Activated CD4-positive, alpha-beta T cell treated with anti-CD3 and anti-CD28 coated beads, Interleukin-2, Interleukin-6, amounts not matched to agents 100 ng/mL and 50 ng/mL, durations not matched to agents 16 hours and 8 hours (primary cell): ENCODE results near the gene PLS1.
"Not testable (repeated sequence)": the region's sequence is repeated elsewhere in the genome, so short reads cannot be mapped to it uniquely, and the experiment has no call there.

Source experiments
- DNase-seq: peaks from one replicate; pipeline ENCODE4 v3.0.0-alpha.2; 2020

Gene PLS1

GRCh38 chr3:142595951-142596725 is at the start of gene PLS1:
Gene PLS1 (plus strand): TSS chr3:142596393. CDS start chr3:142664238, 67,845 bp downstream.
- DNase-seq: peak; percentile 91

- no peak for DNase-seq
Measured at GRCh38 chr3:142549986-142550385, 46.2 kb upstream of the PLS1 start.

- not testable (repeated sequence) for DNase-seq
Measured at GRCh38 chr3:142552579-142552978, 43.6 kb upstream of the PLS1 start.

GRCh38 chr3:142553741-142554140 is 42.5 kb upstream of the PLS1 start:
- no peak for DNase-seq

GRCh38 chr3:142560118-142560517 is 36.1 kb upstream of the PLS1 start:
- DNase-seq: no peak

GRCh38 chr3:142563496-142563997 is 32.6 kb upstream of the PLS1 start:
- DNase-seq: peak; percentile 30

GRCh38 chr3:142566096-142566495 is 30.1 kb upstream of the PLS1 start:
- DNase-seq: no peak

- DNase-seq: no peak
Measured at GRCh38 chr3:142568393-142569017, 27.7 kb upstream of the PLS1 start.

GRCh38 chr3:142569422-142569821 is 26.8 kb upstream of the PLS1 start:
- DNase-seq: not testable (repeated sequence)

- not testable (repeated sequence) for DNase-seq
Measured at GRCh38 chr3:142574223-142574622, 22.0 kb upstream of the PLS1 start.

GRCh38 chr3:142574665-142575064 is 21.5 kb upstream of the PLS1 start:
- DNase-seq: no peak

GRCh38 chr3:142576792-142577191 is 19.4 kb upstream of the PLS1 start:
- no peak for DNase-seq

- DNase-seq: no peak
Measured at GRCh38 chr3:142577696-142578328, 18.4 kb upstream of the PLS1 start.

GRCh38 chr3:142578329-142579223 is 17.6 kb upstream of the PLS1 start, which contains the start of gene ATR:
Gene ATR (minus strand): TSS chr3:142578733. CDS start chr3:142578704, 29 bp downstream.
- peak; percentile 98 for DNase-seq

- DNase-seq: no peak
Measured at GRCh38 chr3:142580061-142580423, 16.2 kb upstream of the PLS1 start.

GRCh38 chr3:142581070-142581469 is 15.1 kb upstream of the PLS1 start:
- not testable (repeated sequence) for DNase-seq

- DNase-seq: peak; percentile 54
Measured at GRCh38 chr3:142586803-142587406, 9.3 kb upstream of the PLS1 start.

GRCh38 chr3:142588703-142589102 is 7.5 kb upstream of the PLS1 start:
- DNase-seq: no peak

- DNase-seq: not testable (repeated sequence)
Measured at GRCh38 chr3:142592268-142592667, 3.9 kb upstream of the PLS1 start.

- DNase-seq: no peak
Measured at GRCh38 chr3:142595141-142595540, 1.1 kb upstream of the PLS1 start.

GRCh38 chr3:142595581-142595950 is 627 bp upstream of the PLS1 start:
- DNase-seq: no peak

GRCh38 chr3:142596726-142597088 is 514 bp downstream of the PLS1 start:
- DNase-seq: no peak
